HG02981 (cell line): ENCODE data around the gene DDR2.

Experiments used
- ATAC-seq: cut with Tn5 transposase; IDR thresholded peaks from one replicate; pipeline ENCODE4 v1.9.1; 2021; ENCODE audit warnings: mild to moderate bottlenecking, moderate library complexity; ENCODE audit not compliant: unreplicated experiment

DDR2 gene

GRCh38 chr1:162695687-162696086 lies 63.4 kb downstream of the DDR2 start:
- ATAC-seq = no peak

- ATAC-seq = no peak
These were observed 64.1 kb downstream of the DDR2 start for GRCh38 chr1:162696286-162696862.

- ATAC-seq = no peak
These were observed 65.1 kb downstream of the DDR2 start for GRCh38 chr1:162697140-162697895.

GRCh38 chr1:162699366-162699765 lies 67.1 kb downstream of the DDR2 start:
- no peak for ATAC-seq

GRCh38 chr1:162700131-162700530 lies 67.9 kb downstream of the DDR2 start:
- ATAC-seq = no peak

- ATAC-seq = no peak
These were observed 69.0 kb downstream of the DDR2 start for GRCh38 chr1:162701286-162701685.

- no peak for ATAC-seq
These were observed 70.4 kb downstream of the DDR2 start for GRCh38 chr1:162702628-162703027.

GRCh38 chr1:162703708-162704107 lies 71.4 kb downstream of the DDR2 start:
- no peak for ATAC-seq

- ATAC-seq = no peak
These were observed 72.6 kb downstream of the DDR2 start for GRCh38 chr1:162704673-162705424.

- no peak for ATAC-seq
These were observed 73.7 kb downstream of the DDR2 start for GRCh38 chr1:162706003-162706402.

- ATAC-seq = no peak
These were observed 74.3 kb downstream of the DDR2 start for GRCh38 chr1:162706606-162707005.

- ATAC-seq = no peak
These were observed 76.0 kb downstream of the DDR2 start for GRCh38 chr1:162708286-162708685.

GRCh38 chr1:162709132-162709860 lies 77.0 kb downstream of the DDR2 start:
- ATAC-seq = no peak

- ATAC-seq = no peak
These were observed 77.6 kb downstream of the DDR2 start for GRCh38 chr1:162709870-162710269.

GRCh38 chr1:162710345-162710744 lies 78.1 kb downstream of the DDR2 start:
- no peak for ATAC-seq

- ATAC-seq = no peak
These were observed 78.7 kb downstream of the DDR2 start for GRCh38 chr1:162710780-162711465.

GRCh38 chr1:162712317-162713029 lies 80.2 kb downstream of the DDR2 start:
- no peak for ATAC-seq

- no peak for ATAC-seq
These were observed 83.9 kb downstream of the DDR2 start for GRCh38 chr1:162716123-162716522.

- no peak for ATAC-seq
These were observed 84.3 kb downstream of the DDR2 start for GRCh38 chr1:162716552-162716951.

GRCh38 chr1:162717548-162718184 lies 85.4 kb downstream of the DDR2 start:
- ATAC-seq = no peak
